ENCODE data around the gene KLHL18. TPM values are rescaled to one million over a fixed set of nuclear protein-coding genes. Genes with fewer than 3 reads are reported as not detected.

Gene KLHL18
- total and polyA plus RNA-seq, 4 donors: 13.4 to 27.5 (median 17.9) TPM

DNA sequence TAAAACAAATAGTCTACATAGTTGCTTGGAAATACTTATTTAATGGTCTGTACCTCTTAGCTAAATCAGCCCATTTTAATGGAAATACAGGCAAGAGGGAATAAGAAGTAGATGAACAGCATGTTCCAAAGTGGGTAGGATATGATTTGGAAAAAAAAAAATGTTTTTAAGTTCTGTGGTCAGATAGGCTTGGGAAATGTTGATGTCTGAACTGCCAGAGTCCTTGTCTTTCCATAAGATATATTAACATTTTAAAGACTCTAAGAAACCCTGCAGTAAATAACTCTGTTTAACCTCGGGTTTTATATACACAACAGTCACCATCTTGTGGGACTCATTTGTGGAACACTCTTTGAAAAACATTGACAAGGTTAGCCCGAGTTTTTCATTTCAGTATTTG lies 58.1 kb downstream of the KLHL18 start:
- Histone ChIP-seq H3K36me3 (ENCODE audit: control insufficient read depth in 4 of 4, insufficient read depth in 4 of 4, low read length in 4 of 4) (peaks cover 12 to 50% (median 23%) of the 10 kb centered on the region in 4 donors), H3K9ac (ENCODE audit: insufficient read depth in 1 of 2, low read length in 2 of 2) (no peak overlapping the region), H3K4me1 (ENCODE audit: control insufficient read depth in 5 of 5, insufficient read depth in 5 of 5, low read length in 5 of 5) (peaks cover 0 to 2% (median 0%) of the 10 kb centered on the region in 5 donors), H3K9me3 (ENCODE audit: control insufficient read depth in 4 of 4, insufficient read depth in 3 of 4, low read length in 3 of 4) (no peaks in the 10 kb centered on the region), H3K27ac (ENCODE audit: low read depth in 1 of 2, low read length in 1 of 2) (no peak overlapping the region), H3K4me3 (no peak overlapping the region), H3K27me3 (ENCODE audit: control insufficient read depth in 3 of 3, insufficient read depth in 3 of 3, low read length in 2 of 3) (no peaks in the 10 kb centered on the region)
- TF ChIP-seq, protein P1, sequence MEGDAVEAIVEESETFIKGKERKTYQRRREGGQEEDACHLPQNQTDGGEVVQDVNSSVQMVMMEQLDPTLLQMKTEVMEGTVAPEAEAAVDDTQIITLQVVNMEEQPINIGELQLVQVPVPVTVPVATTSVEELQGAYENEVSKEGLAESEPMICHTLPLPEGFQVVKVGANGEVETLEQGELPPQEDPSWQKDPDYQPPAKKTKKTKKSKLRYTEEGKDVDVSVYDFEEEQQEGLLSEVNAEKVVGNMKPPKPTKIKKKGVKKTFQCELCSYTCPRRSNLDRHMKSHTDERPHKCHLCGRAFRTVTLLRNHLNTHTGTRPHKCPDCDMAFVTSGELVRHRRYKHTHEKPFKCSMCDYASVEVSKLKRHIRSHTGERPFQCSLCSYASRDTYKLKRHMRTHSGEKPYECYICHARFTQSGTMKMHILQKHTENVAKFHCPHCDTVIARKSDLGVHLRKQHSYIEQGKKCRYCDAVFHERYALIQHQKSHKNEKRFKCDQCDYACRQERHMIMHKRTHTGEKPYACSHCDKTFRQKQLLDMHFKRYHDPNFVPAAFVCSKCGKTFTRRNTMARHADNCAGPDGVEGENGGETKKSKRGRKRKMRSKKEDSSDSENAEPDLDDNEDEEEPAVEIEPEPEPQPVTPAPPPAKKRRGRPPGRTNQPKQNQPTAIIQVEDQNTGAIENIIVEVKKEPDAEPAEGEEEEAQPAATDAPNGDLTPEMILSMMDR (IDR thresholded peaks at IDR 0.05; ENCODE audit: control extremely low read depth, extremely low read depth): no peak
- no peak for DNase-seq
- WGBS, 2 donors: 87 to 98% methylated on average over 2 of the region's 2 CpGs
- no peak for ATAC-seq (ENCODE audit: insufficient read depth, low FRiP score)

GRCh38 chr3:47342151-47342550 lies 59.4 kb downstream of the KLHL18 start:
- ATAC-seq (ENCODE audit: insufficient read depth, low FRiP score) (no peak), DNase-seq (no peak)
- Histone ChIP-seq H3K9me3 (ENCODE audit: control insufficient read depth in 4 of 4, insufficient read depth in 3 of 4, low read length in 3 of 4) (no peaks in the 10 kb centered on the region), H3K36me3 (ENCODE audit: control insufficient read depth in 4 of 4, insufficient read depth in 4 of 4, low read length in 4 of 4) (peaks cover 8 to 43% (median 16%) of the 10 kb centered on the region in 4 donors), H3K27ac (ENCODE audit: low read depth in 1 of 2, low read length in 1 of 2) (no peak overlapping the region), H3K27me3 (ENCODE audit: control insufficient read depth in 3 of 3, insufficient read depth in 3 of 3, low read length in 2 of 3) (no peaks in the 10 kb centered on the region), H3K9ac (ENCODE audit: insufficient read depth in 1 of 2, low read length in 2 of 2) (no peak overlapping the region), H3K4me3 (no peak overlapping the region), H3K4me1 (ENCODE audit: control insufficient read depth in 5 of 5, insufficient read depth in 5 of 5, low read length in 5 of 5) (peaks cover 0 to 2% (median 0%) of the 10 kb centered on the region in 5 donors)
- WGBS, 2 donors: 98 to 100% methylated on average over 2 of the region's 2 CpGs
- TF ChIP-seq, protein P1 (IDR thresholded peaks at IDR 0.05; ENCODE audit: control extremely low read depth, extremely low read depth): no peak

GRCh38 chr3:47342812-47343211 lies 60.1 kb downstream of the KLHL18 start:
- peaks cover 0 to 2% (median 0%) of the 10 kb centered on the region in 5 donors for H3K4me1 ChIP-seq (ENCODE audit: control insufficient read depth in 5 of 5, insufficient read depth in 5 of 5, low read length in 5 of 5)
- H3K4me3 ChIP-seq: no peak overlapping the region
- DNase-seq (no peak), ATAC-seq (ENCODE audit: insufficient read depth, low FRiP score) (no peak)
- H3K27ac ChIP-seq (ENCODE audit: low read depth in 1 of 2, low read length in 1 of 2): no peak overlapping the region
- H3K36me3 ChIP-seq (ENCODE audit: control insufficient read depth in 4 of 4, insufficient read depth in 4 of 4, low read length in 4 of 4): peaks cover 4 to 36% (median 12%) of the 10 kb centered on the region in 4 donors
- no peaks in the 10 kb centered on the region for H3K27me3 ChIP-seq (ENCODE audit: control insufficient read depth in 3 of 3, insufficient read depth in 3 of 3, low read length in 2 of 3)
- H3K9ac ChIP-seq (ENCODE audit: insufficient read depth in 1 of 2, low read length in 2 of 2): no peak overlapping the region
- TF ChIP-seq, protein P1 (IDR thresholded peaks at IDR 0.05; ENCODE audit: control extremely low read depth, extremely low read depth): no peak
- H3K9me3 ChIP-seq (ENCODE audit: control insufficient read depth in 4 of 4, insufficient read depth in 3 of 4, low read length in 3 of 4): no peaks in the 10 kb centered on the region

- Histone ChIP-seq H3K4me1 (ENCODE audit: control insufficient read depth in 5 of 5, insufficient read depth in 5 of 5, low read length in 5 of 5) (peaks cover 0 to 2% (median 0%) of the 10 kb centered on the region in 5 donors), H3K36me3 (ENCODE audit: control insufficient read depth in 4 of 4, insufficient read depth in 4 of 4, low read length in 4 of 4) (peaks cover 0 to 33% (median 9%) of the 10 kb centered on the region in 4 donors), H3K9me3 (ENCODE audit: control insufficient read depth in 4 of 4, insufficient read depth in 3 of 4, low read length in 3 of 4) (no peaks in the 10 kb centered on the region), H3K9ac (ENCODE audit: insufficient read depth in 1 of 2, low read length in 2 of 2) (no peak overlapping the region), H3K4me3 (no peak overlapping the region), H3K27ac (ENCODE audit: low read depth in 1 of 2, low read length in 1 of 2) (no peak overlapping the region), H3K27me3 (ENCODE audit: control insufficient read depth in 3 of 3, insufficient read depth in 3 of 3, low read length in 2 of 3) (no peaks in the 10 kb centered on the region)
- TF ChIP-seq, protein P1 (IDR thresholded peaks at IDR 0.05; ENCODE audit: control extremely low read depth, extremely low read depth): no peak
- WGBS, 2 donors: 96% methylated on average over 17 of the region's 17 CpGs
- DNase-seq (no peak), ATAC-seq (ENCODE audit: insufficient read depth, low FRiP score) (no peak)
Measured at GRCh38 chr3:47343471-47343971, 60.8 kb downstream of the KLHL18 start.
